ENCODE results near the gene KRT86.
A peak's percentile ranks its signal among the peaks of the same experiment; 100 is the strongest.

Gene KRT86

GRCh38 chr12:52266514-52266913 lies 7.9 kb upstream of the KRT86 start:
- H3K4me1 ChIP-seq (ENCODE audit: control insufficient read depth, low read depth, low read length): no peaks in the 10 kb centered on the region
- no peak overlapping the region for H3K4me3 ChIP-seq (ENCODE audit: low read length)
- no peaks in the 10 kb centered on the region for H3K27me3 ChIP-seq (ENCODE audit: control insufficient read depth, insufficient read depth, low read length)
- no peaks in the 10 kb centered on the region for H3K36me3 ChIP-seq (ENCODE audit: control insufficient read depth, low read depth, low read length)
- no peak overlapping the region for H3K9ac ChIP-seq (ENCODE audit: low read length)
- H3K27ac ChIP-seq (ENCODE audit: low read length): no peak overlapping the region
- no peaks in the 10 kb centered on the region for H3K9me3 ChIP-seq (ENCODE audit: control insufficient read depth, low read depth, low read length)

DNA sequence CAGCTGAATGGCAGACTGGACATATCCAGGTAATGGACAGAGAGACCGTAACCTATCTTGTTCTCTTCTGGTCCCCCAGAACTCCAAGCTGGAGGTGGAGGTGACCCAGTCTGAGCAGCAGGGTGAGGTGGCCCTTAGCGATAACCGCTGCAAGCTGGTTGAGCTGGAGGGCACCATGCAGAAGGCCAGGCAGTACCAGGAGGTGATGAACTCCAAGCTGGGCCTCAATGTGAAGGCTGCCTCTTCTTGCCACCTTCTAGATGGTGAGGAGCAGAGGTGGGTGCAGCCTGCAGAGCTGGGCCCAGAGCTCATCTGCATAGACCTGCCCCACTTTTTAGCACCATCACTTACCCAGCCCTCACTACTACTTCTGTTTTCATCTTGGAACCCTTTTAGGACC lies 7.2 kb upstream of the KRT86 start:
- no peaks in the 10 kb centered on the region for H3K36me3 ChIP-seq (ENCODE audit: control insufficient read depth, low read depth, low read length)
- no peak overlapping the region for H3K27ac ChIP-seq (ENCODE audit: low read length)
- H3K4me1 ChIP-seq (ENCODE audit: control insufficient read depth, low read depth, low read length): no peaks in the 10 kb centered on the region
- no peak overlapping the region for H3K4me3 ChIP-seq (ENCODE audit: low read length)
- no peak overlapping the region for H3K9ac ChIP-seq (ENCODE audit: low read length)
- H3K9me3 ChIP-seq (ENCODE audit: control insufficient read depth, low read depth, low read length): no peaks in the 10 kb centered on the region
- no peaks in the 10 kb centered on the region for H3K27me3 ChIP-seq (ENCODE audit: control insufficient read depth, insufficient read depth, low read length)

DNA sequence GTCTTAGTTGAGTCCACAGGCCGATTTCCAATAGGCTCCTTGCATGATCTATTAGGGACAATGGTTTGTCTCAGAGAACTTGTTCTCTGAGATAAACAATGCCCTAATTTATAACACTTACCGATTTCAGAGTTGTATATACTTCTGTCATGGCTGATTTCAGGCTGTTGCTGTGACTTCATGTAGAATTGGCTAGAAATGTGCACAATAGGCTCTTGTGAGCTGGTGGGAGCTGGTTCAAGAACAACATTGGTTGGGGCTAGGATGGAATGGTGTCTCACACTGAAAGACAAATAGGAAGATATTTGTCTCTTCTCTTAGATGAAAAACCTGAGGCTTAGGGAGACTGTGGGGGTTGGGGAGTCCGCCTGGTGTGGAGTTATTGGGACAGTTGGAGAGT lies 6.7 kb upstream of the KRT86 start:
- H3K9me3 ChIP-seq (ENCODE audit: control insufficient read depth, low read depth, low read length): no peaks in the 10 kb centered on the region
- H3K36me3 ChIP-seq (ENCODE audit: control insufficient read depth, low read depth, low read length): no peaks in the 10 kb centered on the region
- H3K9ac ChIP-seq (ENCODE audit: low read length): no peak overlapping the region
- no peak overlapping the region for H3K27ac ChIP-seq (ENCODE audit: low read length)
- H3K4me3 ChIP-seq (ENCODE audit: low read length): no peak overlapping the region
- no peaks in the 10 kb centered on the region for H3K4me1 ChIP-seq (ENCODE audit: control insufficient read depth, low read depth, low read length)
- H3K27me3 ChIP-seq (ENCODE audit: control insufficient read depth, insufficient read depth, low read length): no peaks in the 10 kb centered on the region

GRCh38 chr12:52268212-52268611 lies 6.2 kb upstream of the KRT86 start:
- Histone ChIP-seq H3K4me3 (ENCODE audit: low read length) (no peak overlapping the region), H3K9me3 (ENCODE audit: control insufficient read depth, low read depth, low read length) (no peaks in the 10 kb centered on the region), H3K4me1 (ENCODE audit: control insufficient read depth, low read depth, low read length) (no peaks in the 10 kb centered on the region), H3K27ac (ENCODE audit: low read length) (no peak overlapping the region), H3K36me3 (ENCODE audit: control insufficient read depth, low read depth, low read length) (no peaks in the 10 kb centered on the region), H3K27me3 (ENCODE audit: control insufficient read depth, insufficient read depth, low read length) (no peaks in the 10 kb centered on the region), H3K9ac (ENCODE audit: low read length) (no peak overlapping the region)

GRCh38 chr12:52270541-52271070 lies 3.8 kb upstream of the KRT86 start:
- Histone ChIP-seq H3K27ac (ENCODE audit: low read length) (no peak overlapping the region), H3K4me3 (ENCODE audit: low read length) (no peak overlapping the region), H3K9me3 (ENCODE audit: control insufficient read depth, low read depth, low read length) (no peaks in the 10 kb centered on the region), H3K36me3 (ENCODE audit: control insufficient read depth, low read depth, low read length) (no peaks in the 10 kb centered on the region), H3K4me1 (ENCODE audit: control insufficient read depth, low read depth, low read length) (no peaks in the 10 kb centered on the region), H3K27me3 (ENCODE audit: control insufficient read depth, insufficient read depth, low read length) (no peaks in the 10 kb centered on the region), H3K9ac (ENCODE audit: low read length) (no peak overlapping the region)

DNA sequence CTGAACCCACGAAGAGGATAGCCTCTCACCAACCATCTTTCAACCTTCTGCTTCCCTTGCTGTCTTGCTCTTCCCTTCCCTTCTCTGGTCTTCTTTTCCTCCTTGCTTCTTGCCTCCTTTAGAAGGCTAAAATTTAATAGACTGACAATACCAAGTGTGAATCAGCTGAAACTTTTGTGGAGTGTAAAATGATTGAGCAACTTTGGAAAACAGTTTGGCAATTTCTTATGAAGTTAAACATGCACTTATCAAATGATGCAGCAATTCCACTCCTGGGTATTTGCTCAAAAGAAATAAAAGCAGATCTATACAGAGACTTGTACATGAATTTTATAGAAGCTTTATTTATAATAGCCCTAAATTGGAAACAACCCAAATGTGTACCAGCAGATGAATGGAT lies 3.3 kb upstream of the KRT86 start:
- Histone ChIP-seq H3K9ac (ENCODE audit: low read length) (no peak overlapping the region), H3K9me3 (ENCODE audit: control insufficient read depth, low read depth, low read length) (no peaks in the 10 kb centered on the region), H3K36me3 (ENCODE audit: control insufficient read depth, low read depth, low read length) (no peaks in the 10 kb centered on the region), H3K27ac (ENCODE audit: low read length) (no peak overlapping the region), H3K27me3 (ENCODE audit: control insufficient read depth, insufficient read depth, low read length) (no peaks in the 10 kb centered on the region), H3K4me3 (ENCODE audit: low read length) (no peak overlapping the region), H3K4me1 (ENCODE audit: control insufficient read depth, low read depth, low read length) (no peaks in the 10 kb centered on the region)

DNA sequence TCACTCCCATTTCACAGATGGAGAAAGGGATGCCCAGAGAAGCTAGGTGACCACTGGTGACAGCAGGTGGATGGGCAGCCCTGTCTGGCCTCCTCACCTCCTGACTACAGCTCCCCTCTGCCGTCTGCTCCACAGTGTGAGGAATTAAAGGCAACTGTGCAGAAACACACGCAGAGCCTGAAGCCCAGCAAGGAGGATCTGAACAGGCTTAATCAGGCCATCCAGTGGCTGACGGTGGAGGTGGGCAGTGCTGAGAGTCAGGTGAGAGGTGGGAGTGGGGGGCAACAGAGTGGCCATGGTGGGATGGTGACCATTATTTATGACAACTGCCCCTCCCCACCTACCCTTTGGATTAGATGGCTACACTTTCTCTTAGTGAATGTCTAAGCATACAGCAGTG lies 1.2 kb downstream of the KRT86 start:
- Histone ChIP-seq H3K4me3 (ENCODE audit: low read length) (no peak overlapping the region), H3K9me3 (ENCODE audit: control insufficient read depth, low read depth, low read length) (no peaks in the 10 kb centered on the region), H3K27me3 (ENCODE audit: control insufficient read depth, insufficient read depth, low read length) (peaks cover 14% of the 10 kb centered on the region), H3K4me1 (ENCODE audit: control insufficient read depth, low read depth, low read length) (peaks cover 3% of the 10 kb centered on the region), H3K36me3 (ENCODE audit: control insufficient read depth, low read depth, low read length) (no peaks in the 10 kb centered on the region), H3K27ac (ENCODE audit: low read length) (no peak overlapping the region), H3K9ac (ENCODE audit: low read length) (no peak overlapping the region)

DNA sequence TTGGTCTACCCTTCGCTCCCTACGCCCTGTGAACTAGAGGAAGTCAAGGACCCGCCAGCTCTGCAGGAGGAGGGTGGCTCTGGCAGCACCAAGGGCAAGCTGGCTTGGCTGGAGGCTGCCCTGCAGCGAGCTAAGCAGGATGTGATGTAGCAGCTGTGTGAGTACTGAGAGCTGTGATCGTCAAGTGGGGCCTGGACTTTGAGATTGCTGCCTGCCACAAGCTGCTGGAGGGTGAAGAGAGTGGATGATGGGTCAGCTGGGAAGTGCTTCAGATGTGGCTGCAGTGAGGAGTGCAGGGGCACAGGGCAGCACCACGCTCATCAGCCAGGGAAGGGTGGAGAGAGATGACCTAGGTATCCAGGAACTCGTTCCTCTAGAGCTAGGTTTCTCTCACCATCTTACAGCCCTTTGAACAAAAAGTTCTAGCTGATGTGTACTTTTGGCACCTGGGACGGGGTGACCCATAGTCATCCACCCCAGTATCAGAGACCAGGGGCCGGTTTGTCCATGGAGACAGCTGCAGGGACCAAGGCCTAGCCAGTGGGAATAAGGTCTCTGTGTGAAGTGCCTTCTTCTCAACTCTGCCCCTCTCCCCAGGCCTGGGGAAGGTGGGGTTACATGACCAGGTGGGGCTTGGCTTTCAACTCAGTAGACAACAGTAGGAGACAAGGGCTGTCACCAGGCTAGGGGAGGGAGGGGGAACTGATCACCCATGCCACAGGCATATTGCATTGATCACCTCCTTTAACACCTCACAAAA lies 3.2 kb downstream of the KRT86 start:
- Histone ChIP-seq H3K9ac (ENCODE audit: low read length) (no peak overlapping the region), H3K36me3 (ENCODE audit: control insufficient read depth, low read depth, low read length) (no peaks in the 10 kb centered on the region), H3K9me3 (ENCODE audit: control insufficient read depth, low read depth, low read length) (no peaks in the 10 kb centered on the region), H3K27ac (ENCODE audit: low read length) (no peak overlapping the region), H3K4me1 (ENCODE audit: control insufficient read depth, low read depth, low read length) (peaks cover 3% of the 10 kb centered on the region), H3K27me3 (ENCODE audit: control insufficient read depth, insufficient read depth, low read length) (peaks cover 14% of the 10 kb centered on the region), H3K4me3 (ENCODE audit: low read length) (no peak overlapping the region)

DNA sequence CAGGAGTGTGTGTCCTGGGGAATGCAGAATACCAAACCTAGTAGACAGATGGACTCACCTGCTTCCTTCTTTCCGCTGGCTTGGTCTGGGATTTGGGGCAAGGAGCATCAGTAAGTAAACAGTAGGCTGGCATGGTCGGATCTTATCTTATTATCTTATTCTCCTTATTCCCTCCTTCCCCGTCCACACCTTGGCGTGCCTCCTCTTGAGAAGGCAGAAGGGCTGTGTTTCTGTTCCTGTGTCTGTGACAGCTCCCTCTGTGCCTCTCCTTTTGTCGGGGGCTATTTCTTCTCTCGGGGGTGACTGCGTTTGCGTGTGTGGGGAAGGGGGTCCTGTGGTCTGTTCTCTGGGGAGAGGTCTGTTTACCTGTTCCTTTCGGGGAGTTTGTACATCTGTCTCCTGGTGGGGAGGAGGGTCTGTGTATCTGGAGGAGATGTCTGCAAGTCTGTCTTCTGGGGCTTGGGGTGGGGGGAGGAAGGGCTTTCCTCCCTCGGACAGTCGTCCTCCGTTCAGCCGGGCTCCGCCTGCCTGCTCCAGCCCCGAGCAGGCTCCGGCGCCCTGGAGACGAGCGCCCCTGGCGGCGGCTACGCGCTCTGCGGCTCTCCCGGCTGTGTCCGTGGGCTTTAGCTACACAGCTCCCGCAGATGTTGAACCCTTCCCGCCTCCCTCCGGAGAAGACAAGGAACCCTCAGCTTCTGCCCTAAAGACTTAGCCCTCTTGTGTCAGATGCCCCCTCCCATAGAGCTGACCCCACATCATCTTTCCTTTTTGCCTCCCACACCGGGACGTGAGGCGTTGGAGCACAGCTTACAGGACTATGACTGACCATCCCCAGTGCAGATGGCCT lies 4.4 kb downstream of the KRT86 start:
- H3K36me3 ChIP-seq (ENCODE audit: control insufficient read depth, low read depth, low read length): no peaks in the 10 kb centered on the region
- peaks cover 14% of the 10 kb centered on the region for H3K27me3 ChIP-seq (ENCODE audit: control insufficient read depth, insufficient read depth, low read length)
- H3K4me1 ChIP-seq (ENCODE audit: control insufficient read depth, low read depth, low read length): peaks cover 3% of the 10 kb centered on the region
- H3K9ac ChIP-seq (ENCODE audit: low read length): no peak overlapping the region
- H3K9me3 ChIP-seq (ENCODE audit: control insufficient read depth, low read depth, low read length): no peaks in the 10 kb centered on the region
- peak overlapping the region; percentile 54 for H3K4me3 ChIP-seq (ENCODE audit: low read length)
- no peak overlapping the region for H3K27ac ChIP-seq (ENCODE audit: low read length)

DNA sequence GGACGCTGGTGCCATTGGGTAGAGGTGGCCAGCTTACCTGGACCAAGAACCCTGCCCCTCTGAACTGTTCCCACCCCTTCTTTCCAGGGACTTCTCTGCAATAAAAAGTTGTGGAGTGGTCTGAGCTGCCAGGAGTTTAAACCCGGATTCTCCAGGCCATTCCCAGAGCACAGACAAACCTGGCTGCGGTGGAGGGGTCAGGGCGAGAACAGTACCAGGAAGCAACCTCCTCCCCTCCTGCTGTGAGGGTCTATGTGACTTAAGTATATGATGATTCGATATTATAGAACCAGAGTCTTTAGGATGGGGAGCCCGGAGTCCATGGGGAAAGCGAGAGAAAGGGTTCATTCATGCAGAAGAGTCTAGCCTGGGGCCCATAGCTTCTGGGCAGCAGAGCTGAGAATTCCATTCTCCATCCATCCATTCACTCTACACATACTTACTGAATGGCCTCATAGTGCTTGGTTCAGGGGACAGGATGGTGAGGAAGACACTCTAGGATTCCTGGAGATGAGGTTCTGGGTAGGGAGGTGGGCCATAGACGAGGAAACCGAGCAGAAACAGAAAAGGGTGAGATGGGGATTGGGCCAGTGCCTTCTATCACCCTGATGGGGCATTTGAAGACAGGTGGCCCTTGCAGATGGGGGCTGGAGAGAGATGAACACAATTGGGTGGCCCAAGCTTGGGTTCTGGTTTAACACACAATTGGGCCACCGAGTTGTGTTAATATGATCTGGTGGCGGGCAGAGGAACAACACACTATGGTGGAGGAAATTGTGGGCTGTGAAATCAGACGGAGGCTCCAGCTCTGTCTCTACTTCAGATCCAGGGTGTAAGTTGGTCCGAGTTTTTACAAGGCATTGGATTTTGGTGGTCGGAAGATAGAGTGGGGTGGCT lies 5.2 kb downstream of the KRT86 start:
- Histone ChIP-seq H3K27ac (ENCODE audit: low read length) (no peak overlapping the region), H3K4me1 (ENCODE audit: control insufficient read depth, low read depth, low read length) (peaks cover 3% of the 10 kb centered on the region), H3K9ac (ENCODE audit: low read length) (no peak overlapping the region), H3K27me3 (ENCODE audit: control insufficient read depth, insufficient read depth, low read length) (peaks cover 14% of the 10 kb centered on the region), H3K4me3 (ENCODE audit: low read length) (no peak overlapping the region), H3K9me3 (ENCODE audit: control insufficient read depth, low read depth, low read length) (no peaks in the 10 kb centered on the region), H3K36me3 (ENCODE audit: control insufficient read depth, low read depth, low read length) (no peaks in the 10 kb centered on the region)

DNA sequence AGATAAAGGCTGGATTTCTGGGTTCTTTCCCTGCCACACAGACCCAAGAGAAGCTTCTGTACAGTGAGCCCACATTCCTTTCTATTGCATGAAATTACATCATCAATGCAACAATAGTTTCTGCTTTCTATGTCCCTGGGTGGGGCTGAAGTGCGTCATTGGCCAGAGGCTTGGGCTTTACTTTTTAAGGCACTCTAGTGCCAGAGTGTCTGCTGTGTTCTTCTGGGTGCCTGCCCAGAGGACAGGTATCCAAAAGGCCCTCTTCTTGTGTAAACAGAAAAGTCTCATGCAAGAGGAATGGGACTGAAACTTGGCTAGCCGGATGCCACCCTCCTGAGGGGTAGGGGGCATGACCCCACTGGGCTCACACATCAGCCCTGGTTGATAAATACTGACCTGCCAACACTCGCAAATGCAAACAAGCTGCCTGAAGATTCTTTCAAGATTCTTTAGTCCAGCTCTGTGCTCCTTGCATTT lies 5.9 kb downstream of the KRT86 start:
- Histone ChIP-seq H3K4me1 (ENCODE audit: control insufficient read depth, low read depth, low read length) (peaks cover 3% of the 10 kb centered on the region), H3K4me3 (ENCODE audit: low read length) (no peak overlapping the region), H3K9ac (ENCODE audit: low read length) (no peak overlapping the region), H3K9me3 (ENCODE audit: control insufficient read depth, low read depth, low read length) (no peaks in the 10 kb centered on the region), H3K36me3 (ENCODE audit: control insufficient read depth, low read depth, low read length) (no peaks in the 10 kb centered on the region), H3K27ac (ENCODE audit: low read length) (no peak overlapping the region), H3K27me3 (ENCODE audit: control insufficient read depth, insufficient read depth, low read length) (peaks cover 14% of the 10 kb centered on the region)
